K562 (cell line): ENCODE measurements around the gene PDE6B. TPM values are rescaled to one million over a fixed set of nuclear protein-coding genes. Genes with fewer than 3 reads are reported as not detected.

Experiments used
- ATAC-seq: fragments of 200-7000 bp; cut with Tn5 transposase; 3 replicates; pipeline ENCODE4 v1.9.1; 2020; ENCODE audit warnings: moderate library complexity
- BruUV-seq: library from RNA; stranded (reverse); fragments of 400-500 nt; replicated peaks from 2 replicates; lab custom pipeline; 2021; lab: Mats Ljungman, UMichigan
- CTCF ChIA-PET: fragments of 300-600 bp; formaldehyde crosslinking; extraction: SDS; loops from one replicate; lab custom pipeline; 2021; ENCODE audit warnings: low intra/inter-chr PET ratio; lab: Yijun Ruan, JAX
- POLR2A ChIA-PET: fragments of 300-600, 350-650 bp; sonication (Branson Sonifier 250); formaldehyde crosslinking; extraction: SDS; loops from one replicate; lab custom pipeline; 2021; ENCODE audit warnings: antibody characterized with exemption, inconsistent platforms; lab: Yijun Ruan, JAX
- DNase-seq, 4 experiments: peaks; one replicate each; pipeline versions ENCODE4 v3.0.0 to v3.0.0-alpha.2; 2011 to 2018; ENCODE audit warnings: low spot score in 3 of 4, mixed read lengths in 3 of 4; ENCODE audit errors: extremely low read depth in 1 of 4
- FAIRE-seq: peaks from 2 replicates; lab custom pipeline; 2011; peaks lifted over from hg19 to GRCh38; lab: Jason Lieb, UNC
- H2AFZ ChIP-seq: 2 replicates; pipeline ENCODE4 v1.6.0; 2011; ENCODE audit warnings: low read depth, low read length, control low read depth, inconsistent platforms
- H3K27ac ChIP-seq: fragments of 200-600 bp; 3 replicates; pipeline ENCODE4 v1.8.0; 2011; ENCODE audit warnings: low read depth, mild to moderate bottlenecking, control low read depth, inconsistent platforms, low read length, moderate library complexity, mixed read lengths; ENCODE audit errors: extremely low read depth
- H3K27me3 ChIP-seq, 2 experiments: fragments of 300-600 bp in 1 of 2; 2 replicates in 1 of 2; 3 replicates in 1 of 2; pipeline versions ENCODE4 v1.6.0 to v1.8.0; 2011; ENCODE audit warnings: inconsistent platforms in 2 of 2, low read length in 2 of 2, mild to moderate bottlenecking in 1 of 2, mixed read lengths in 1 of 2, moderate library complexity in 1 of 2; ENCODE audit not compliant: control insufficient read depth in 2 of 2, insufficient read depth in 2 of 2
- H3K36me3 ChIP-seq: fragments of 300-600 bp; 3 replicates; pipeline ENCODE4 v1.8.0; 2011; ENCODE audit warnings: mild to moderate bottlenecking, low read length, inconsistent platforms; ENCODE audit not compliant: control insufficient read depth, insufficient read depth
- H3K4me1 ChIP-seq, 2 experiments: fragments of 200-600 bp in 1 of 2; replicated peaks in 1 of 2; 2 replicates in 1 of 2; 3 replicates in 1 of 2; pipeline versions ENCODE4 v1.5.1 to v1.8.0; 2011; ENCODE audit warnings: inconsistent platforms in 2 of 2, low read length in 2 of 2, mild to moderate bottlenecking in 1 of 2, mixed read lengths in 1 of 2, moderate library complexity in 1 of 2; ENCODE audit not compliant: control insufficient read depth in 2 of 2, insufficient read depth in 2 of 2
- H3K4me2 ChIP-seq: 2 replicates; pipeline ENCODE4 v1.6.1; 2011; ENCODE audit warnings: low read length, control low read depth, inconsistent platforms, mixed read lengths; ENCODE audit not compliant: insufficient read depth
- H3K4me3 ChIP-seq: fragments of 200-600 bp; sonication (generic), shearing (Covaris generic); 2 replicates; pipeline ENCODE4 v1.5.1; 2016; ENCODE audit warnings: control low read depth, inconsistent platforms
- H3K79me2 ChIP-seq: fragments of 200-600 bp; 3 replicates; pipeline ENCODE4 v1.8.0; 2011; ENCODE audit warnings: low read length, inconsistent platforms; ENCODE audit not compliant: control insufficient read depth, insufficient read depth
- H3K9ac ChIP-seq, 2 experiments: 2 replicates each; pipeline versions ENCODE4 v1.6.0 to v1.6.1; 2011; ENCODE audit warnings: low read depth in 2 of 2, low read length in 2 of 2, control low read depth in 1 of 2, inconsistent platforms in 1 of 2, mild to moderate bottlenecking in 1 of 2, mixed read lengths in 1 of 2; ENCODE audit not compliant: insufficient read depth in 1 of 2
- H3K9me1 ChIP-seq: one replicate; pipeline ENCODE4 v1.6.0; 2011; ENCODE audit warnings: inconsistent platforms, mild to moderate bottlenecking, low read length, moderate library complexity; ENCODE audit not compliant: control insufficient read depth, insufficient read depth
- H3K9me3 ChIP-seq: replicated peaks from 2 replicates; pipeline ENCODE4 v1.5.1; 2011; ENCODE audit warnings: low read depth, low read length, inconsistent platforms; ENCODE audit not compliant: control insufficient read depth, insufficient read depth
- H4K20me1 ChIP-seq: replicated peaks from 2 replicates; pipeline ENCODE4 v1.6.1; 2011; ENCODE audit warnings: low read length, inconsistent platforms, mixed read lengths; ENCODE audit not compliant: control insufficient read depth, insufficient read depth
- CAMTA2 ChIP-seq: fragments of 250-450 bp; sonication (Bioruptor Pico); conservative IDR thresholded peaks from 2 replicates; pipeline ENCODE4 v1.5.1; 2022
- CTBP1 ChIP-seq: fragments of 450-650 bp; IDR thresholded peaks from 2 replicates; pipeline ENCODE4 v1.6.1; 2016; ENCODE audit warnings: borderline replicate concordance
- DIDO1 ChIP-seq: fragments of 450-650 bp; IDR thresholded peaks from 2 replicates; pipeline ENCODE4 v1.6.1; 2016; ENCODE audit warnings: low read depth, missing biosample characterization, missing genetic modification characterization
- ETV6 ChIP-seq, 3 experiments: fragments of 150-350 bp in 1 of 3; sonication (generic) in 1 of 3; formaldehyde crosslinking in 1 of 3; IDR thresholded peaks; 2 replicates each; pipeline versions ENCODE4 v1.6.1 to v1.8.0; 2014 to 2022; ENCODE audit warnings: borderline replicate concordance in 2 of 3, low read depth in 2 of 3, antibody characterized with exemption in 1 of 3, low read length in 1 of 3, mild to moderate bottlenecking in 1 of 3, missing genetic modification reagents in 1 of 3
- FIP1L1 ChIP-seq: fragments of 200-400 bp; formaldehyde crosslinking; IDR thresholded peaks from 2 replicates; pipeline ENCODE4 v1.6.1; 2018; ENCODE audit warnings: mild to moderate bottlenecking, low read depth, low read length; ENCODE audit not compliant: poor library complexity, severe bottlenecking
- FOXP1 ChIP-seq: sonication (generic); formaldehyde crosslinking; IDR thresholded peaks from 2 replicates; pipeline ENCODE4 v1.8.0; 2022; ENCODE audit warnings: mild to moderate bottlenecking, missing genetic modification reagents
- MCM5 ChIP-seq: fragments of 450-650 bp; IDR thresholded peaks from 2 replicates; pipeline ENCODE4 v1.6.1; 2016; ENCODE audit warnings: low read depth
- NCOR1 ChIP-seq: fragments of 450-650 bp; IDR thresholded peaks from 2 replicates; pipeline ENCODE4 v1.6.1; 2016; ENCODE audit warnings: mild to moderate bottlenecking, moderate library complexity
- NELFE ChIP-seq: IDR thresholded peaks from 2 replicates; pipeline ENCODE4 v1.6.1; 2011; ENCODE audit warnings: mild to moderate bottlenecking; ENCODE audit not compliant: insufficient read depth, insufficient read length
- SMAD4 ChIP-seq: fragments of 250-450 bp; sonication (Bioruptor Pico); conservative IDR thresholded peaks from 2 replicates; pipeline ENCODE4 v1.8.0; 2021; ENCODE audit warnings: inconsistent platforms, mild to moderate bottlenecking, moderate library complexity
- STAG1 ChIP-seq: sonication (generic); formaldehyde crosslinking; IDR thresholded peaks from 2 replicates; pipeline ENCODE4 v1.5.0; 2020; ENCODE audit warnings: missing genetic modification reagents, borderline replicate concordance
- TAF7 ChIP-seq: fragments of 450-650 bp; IDR thresholded peaks from 2 replicates; pipeline ENCODE4 v1.6.1; 2016; ENCODE audit warnings: missing genetic modification characterization, missing compliant biosample characterization
- TCF7 ChIP-seq: sonication (generic); IDR thresholded peaks from 2 replicates; pipeline ENCODE4 v1.6.1; 2016; ENCODE audit warnings: antibody characterized with exemption, borderline replicate concordance
- ZNF253 ChIP-seq: fragments of 250-450 bp; sonication (Bioruptor Pico); conservative IDR thresholded peaks from 2 replicates; pipeline ENCODE4 v1.6.1; 2021; ENCODE audit warnings: mild to moderate bottlenecking
- WGBS: fragments of 100-300 bp; shearing (Covaris generic); methylation state at CpG from one replicate; pipeline ENCODE4 v1.1.6; 2016; ENCODE audit warnings: low coverage, mixed read lengths; ENCODE audit not compliant: insufficient coverage; ENCODE audit errors: missing lambda C conversion rate; 5-methylcytosine and 5-hydroxymethylcytosine counted together
- in situ Hi-C: fragments of 300-500 bp; cut with MboI; formaldehyde crosslinking; loops from 4 replicates; pipeline ENCODE4 v1.15.0; 2018; ENCODE audit warnings: inconsistent platforms, mixed read lengths
- intact Hi-C: fragments of 100-400 bp; cut with micrococcal nuclease; formaldehyde crosslinking; loops from 2 replicates; pipeline ENCODE4 v1.14.2; 2022
- polyA plus RNA-seq, 8 experiments: library from polyadenylated mRNA; depleted of rRNA in 4 of 8; stranded (reverse) in 5 of 8; unstranded in 3 of 8; fragments of >200 nt; fragmentation: Nextera tagmentation in 2 of 8; fragmentation: Illumina TruSeq in 1 of 8; extraction: Ambion mirVana in 2 of 8; extraction: Trizol in 1 of 8; gene quantifications; 2 replicates each; pipeline versions ENCODE4 v1.2.1 to v1.2.3, GENCODE V29; 2011 to 2014; ENCODE audit warnings: inconsistent platforms in 1 of 8, missing spikeins in 1 of 8
- total RNA-seq, 7 experiments: library from RNA; depleted of rRNA in 6 of 7; stranded (reverse); fragments of >200 nt in 6 of 7; fragmentation: Illumina TruSeq in 2 of 7; extraction: Trizol in 2 of 7; gene quantifications; 2 replicates each; pipeline versions ENCODE4 v1.2.1 to v1.2.3, GENCODE V29; 2011 to 2021; ENCODE audit warnings: low replicate concordance in 1 of 7
- TF ChIP-seq, protein P1 (sequence below): sonication (generic); formaldehyde crosslinking; IDR thresholded peaks from 2 replicates; pipeline ENCODE4 v1.8.1; 2023; ENCODE audit warnings: mild to moderate bottlenecking, missing genetic modification reagents
- TF ChIP-seq, protein P2 (sequence below): fragments of 450-650 bp; IDR thresholded peaks from 2 replicates; pipeline ENCODE4 v1.6.1; 2016
- TF ChIP-seq, protein P3 (sequence below): fragments of 250-450 bp; sonication (Bioruptor Pico); IDR thresholded peaks from 2 replicates; pipeline ENCODE4 v1.8.0; 2021; ENCODE audit warnings: moderate library complexity, mild to moderate bottlenecking, inconsistent platforms

PDE6B gene
- total and polyA plus RNA-seq, 9 of the 15 experiments (the other 6 are each of a cell fraction or from before 2014, with no cell fraction given), result 0.04 TPM; not detected in 8

DNA sequence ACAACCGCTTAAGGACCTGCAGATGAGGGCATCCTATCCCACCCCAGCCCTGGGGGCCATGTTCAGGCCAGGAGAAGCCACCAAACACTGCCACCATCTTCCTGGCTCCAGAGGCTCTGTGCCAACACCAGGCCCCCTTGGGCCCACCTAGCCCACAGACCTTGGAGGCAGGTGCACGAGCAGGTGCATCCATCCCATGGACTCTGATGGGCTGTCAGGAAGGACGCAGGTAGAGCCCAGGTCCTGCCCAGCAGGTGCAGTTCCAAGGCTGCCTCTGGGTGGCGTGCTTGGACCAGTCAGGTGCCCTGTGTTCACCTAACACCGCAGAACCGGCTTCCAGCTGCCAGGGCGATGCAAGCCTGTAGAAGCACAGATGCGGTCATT, 22.8 kb upstream of the PDE6B start:
- no TSS peak for BruUV-seq
- FAIRE-seq, result peak; percentile 44
- TF ChIP-seq STAG1 (CRISPR knock-in tag), result peak; percentile 55; the same call in 1 of the 2 replicates
- TF ChIP-seq DIDO1 (tag), result no peak
- TF ChIP-seq TAF7, result no peak
- TF ChIP-seq, protein P1, sequence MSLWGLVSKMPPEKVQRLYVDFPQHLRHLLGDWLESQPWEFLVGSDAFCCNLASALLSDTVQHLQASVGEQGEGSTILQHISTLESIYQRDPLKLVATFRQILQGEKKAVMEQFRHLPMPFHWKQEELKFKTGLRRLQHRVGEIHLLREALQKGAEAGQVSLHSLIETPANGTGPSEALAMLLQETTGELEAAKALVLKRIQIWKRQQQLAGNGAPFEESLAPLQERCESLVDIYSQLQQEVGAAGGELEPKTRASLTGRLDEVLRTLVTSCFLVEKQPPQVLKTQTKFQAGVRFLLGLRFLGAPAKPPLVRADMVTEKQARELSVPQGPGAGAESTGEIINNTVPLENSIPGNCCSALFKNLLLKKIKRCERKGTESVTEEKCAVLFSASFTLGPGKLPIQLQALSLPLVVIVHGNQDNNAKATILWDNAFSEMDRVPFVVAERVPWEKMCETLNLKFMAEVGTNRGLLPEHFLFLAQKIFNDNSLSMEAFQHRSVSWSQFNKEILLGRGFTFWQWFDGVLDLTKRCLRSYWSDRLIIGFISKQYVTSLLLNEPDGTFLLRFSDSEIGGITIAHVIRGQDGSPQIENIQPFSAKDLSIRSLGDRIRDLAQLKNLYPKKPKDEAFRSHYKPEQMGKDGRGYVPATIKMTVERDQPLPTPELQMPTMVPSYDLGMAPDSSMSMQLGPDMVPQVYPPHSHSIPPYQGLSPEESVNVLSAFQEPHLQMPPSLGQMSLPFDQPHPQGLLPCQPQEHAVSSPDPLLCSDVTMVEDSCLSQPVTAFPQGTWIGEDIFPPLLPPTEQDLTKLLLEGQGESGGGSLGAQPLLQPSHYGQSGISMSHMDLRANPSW (CRISPR knock-in tag), result no peak
- peak; percentile 41; the same call in 1 of the 2 replicates for TF ChIP-seq CTBP1
- TF ChIP-seq NELFE, result no peak
- TF ChIP-seq, protein P2, sequence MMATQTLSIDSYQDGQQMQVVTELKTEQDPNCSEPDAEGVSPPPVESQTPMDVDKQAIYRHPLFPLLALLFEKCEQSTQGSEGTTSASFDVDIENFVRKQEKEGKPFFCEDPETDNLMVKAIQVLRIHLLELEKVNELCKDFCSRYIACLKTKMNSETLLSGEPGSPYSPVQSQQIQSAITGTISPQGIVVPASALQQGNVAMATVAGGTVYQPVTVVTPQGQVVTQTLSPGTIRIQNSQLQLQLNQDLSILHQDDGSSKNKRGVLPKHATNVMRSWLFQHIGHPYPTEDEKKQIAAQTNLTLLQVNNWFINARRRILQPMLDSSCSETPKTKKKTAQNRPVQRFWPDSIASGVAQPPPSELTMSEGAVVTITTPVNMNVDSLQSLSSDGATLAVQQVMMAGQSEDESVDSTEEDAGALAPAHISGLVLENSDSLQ, result 0 out of 2 replicates have a peak, but pooled peaks have one; percentile 7
- no peak for TF ChIP-seq TCF7
- no peak for TF ChIP-seq FIP1L1
- TF ChIP-seq MCM5, result no peak
- TF ChIP-seq ZNF253 (CRISPR knock-in tag), result no peak
- TF ChIP-seq SMAD4, result no peak
- TF ChIP-seq ETV6 (IDR thresholded peaks at IDR 0.05; ENCODE audit: borderline replicate concordance in 1 of 2, low read depth in 2 of 2, low read length in 1 of 2), result no peak
- no peak for TF ChIP-seq ETV6 (CRISPR knock-in tag; IDR thresholded peaks at IDR 0.05; ENCODE audit: borderline replicate concordance)
- TF ChIP-seq NCOR1, result no peak
- no peak for TF ChIP-seq FOXP1 (CRISPR knock-in tag)
- TF ChIP-seq CAMTA2 (CRISPR knock-in tag), result no peak
- TF ChIP-seq, protein P3, sequence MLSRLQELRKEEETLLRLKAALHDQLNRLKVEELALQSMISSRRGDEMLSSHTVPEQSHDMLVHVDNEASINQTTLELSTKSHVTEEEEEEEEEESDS, result no peak

More for the DNA sequence above, 22.8 kb upstream of the PDE6B start:
- intact Hi-C loops, result loop anchor here (1.0 kb wide), 1 partner anchor 72 kb away; the partner anchor contains the start of genes ATP5ME and MYL5
- ChIA-PET POLR2A (interaction anchor here (0.5 to 0.6 kb wide), 3 partner anchors 15 to 396 kb away, joined by 3 read pairs; no protein-coding TSS in a partner anchor), CTCF (no interaction called here)
- peaks cover 0 to 8% of the 10 kb centered on the region in 2 experiments; a peak in 2 of 5 replicates for H3K4me1 ChIP-seq
- H3K27me3 ChIP-seq, result peaks cover 4 to 45% of the 10 kb centered on the region in 2 experiments; a peak in 2 of 5 replicates
- DNase-seq (peak; percentile 61 to 73 (median 67)), ATAC-seq (peak; percentile 99)
- no peak overlapping the region for H3K4me2 ChIP-seq
- H2AFZ ChIP-seq, result no peak overlapping the region
- no peak overlapping the region; a peak in 1 of 4 replicates for H3K9ac ChIP-seq
- no peaks in the 10 kb centered on the region for H3K79me2 ChIP-seq
- in situ Hi-C loops, result no loop called here
- H3K9me3 ChIP-seq, result no peaks in the 10 kb centered on the region
- no peak overlapping the region for H3K4me3 ChIP-seq
- no peaks in the 10 kb centered on the region for H3K36me3 ChIP-seq
- H4K20me1 ChIP-seq, result no peaks in the 10 kb centered on the region
- WGBS, result 2% methylated on average over 8 of the region's 8 CpGs
- H3K27ac ChIP-seq, result no peak overlapping the region
- H3K9me1 ChIP-seq, result no peaks in the 10 kb centered on the region
